HTERT RPE-1 (cell line): Measurements from ENCODE around the gene NUDT2.

ENCODE experiments used
- in situ Hi-C: fragments of 300-500 bp; cut with MboI; formaldehyde crosslinking; loops from 4 replicates; pipeline ENCODE4 v1.14.3; 2020; ENCODE audit warnings: low sequenced_read_pairs

NUDT2 gene

GRCh38 chr9:34384368-34385165 lies 55.2 kb downstream of the NUDT2 start:
- in situ Hi-C loops = no loop called here

GRCh38 chr9:34385561-34386230 lies 56.3 kb downstream of the NUDT2 start:
- in situ Hi-C loops = no loop called here

GRCh38 chr9:34386656-34387055 lies 57.3 kb downstream of the NUDT2 start:
- in situ Hi-C loops = no loop called here

- in situ Hi-C loops = no loop called here
Measured at GRCh38 chr9:34387239-34387638, 57.9 kb downstream of the NUDT2 start.

GRCh38 chr9:34392511-34392910 lies 63.1 kb downstream of the NUDT2 start:
- in situ Hi-C loops = no loop called here
